GM18517 (cell line): ENCODE data around the gene PIK3CA.
"Not testable (repeated sequence)": the region's sequence is repeated elsewhere in the genome, so short reads cannot be mapped to it uniquely, and the experiment has no call there.

Experiments used
- ATAC-seq: cut with Tn5 transposase; IDR thresholded peaks from one replicate; pipeline ENCODE4 v1.9.1; 2021; ENCODE audit warnings: mild to moderate bottlenecking, moderate library complexity; ENCODE audit not compliant: unreplicated experiment

Gene PIK3CA

DNA sequence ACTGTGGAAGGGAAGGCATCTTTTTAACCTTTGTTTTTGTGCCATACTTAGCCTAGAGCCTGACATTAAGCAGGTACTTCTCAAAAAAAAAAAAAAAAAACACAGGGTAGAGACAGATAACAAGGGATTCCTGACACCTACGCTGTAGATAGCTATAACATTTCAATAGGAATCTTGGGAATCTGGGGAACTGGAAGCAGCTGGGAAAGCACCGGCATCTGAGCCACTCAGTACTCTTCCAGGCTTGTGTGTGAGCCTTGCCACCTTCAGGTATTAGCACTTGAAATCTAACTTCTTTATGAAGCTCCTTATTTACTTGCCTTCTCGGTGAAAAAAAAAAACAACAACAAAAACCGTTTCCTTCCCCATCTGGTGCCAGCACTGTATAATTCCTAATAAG, 46.8 kb downstream of the PIK3CA start:
- no peak for ATAC-seq

GRCh38 chr3:179196098-179196497, 47.9 kb downstream of the PIK3CA start:
- ATAC-seq: peak; percentile 93

DNA sequence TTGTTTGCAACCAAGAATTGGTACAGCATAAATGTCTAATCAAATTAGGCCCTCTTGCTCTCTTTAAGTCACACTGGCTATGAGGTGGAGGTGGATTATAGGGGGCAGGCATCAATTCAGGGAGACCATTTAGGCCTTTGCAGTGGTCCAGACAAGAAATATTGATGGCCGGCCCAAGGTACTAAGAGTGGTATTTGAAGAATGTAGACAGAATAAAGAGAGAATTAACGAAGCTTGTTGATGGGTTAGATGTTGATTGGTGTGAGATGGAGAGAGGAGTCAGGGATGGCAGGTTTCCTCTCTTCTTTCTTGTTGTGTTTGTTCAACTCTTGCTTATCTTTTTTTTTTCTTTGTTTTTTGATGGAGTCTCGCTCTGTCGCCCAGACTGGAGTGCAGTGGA, 48.5 kb downstream of the PIK3CA start:
- ATAC-seq: no peak

GRCh38 chr3:179200790-179201189, 52.6 kb downstream of the PIK3CA start:
- no peak for ATAC-seq

DNA sequence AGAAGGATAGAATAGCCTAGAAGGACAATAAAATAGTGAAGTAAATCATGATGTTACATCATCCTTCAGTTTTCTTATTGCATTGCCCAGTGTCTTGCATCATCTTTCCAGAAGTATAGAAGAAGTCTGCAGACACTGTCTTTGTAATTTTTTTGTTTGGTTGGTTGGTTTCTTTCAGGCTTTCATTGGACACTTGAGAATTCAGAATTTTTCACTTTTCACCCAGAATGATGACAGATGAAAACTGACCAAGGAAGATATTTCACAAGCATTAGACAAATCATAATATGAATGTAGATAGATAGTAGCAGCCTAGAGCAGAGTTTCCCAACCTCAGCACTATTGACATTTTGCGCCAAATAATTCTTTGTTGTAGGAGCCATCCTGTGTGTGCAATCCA, 67.4 kb downstream of the PIK3CA start:
- not testable (repeated sequence) for ATAC-seq

DNA sequence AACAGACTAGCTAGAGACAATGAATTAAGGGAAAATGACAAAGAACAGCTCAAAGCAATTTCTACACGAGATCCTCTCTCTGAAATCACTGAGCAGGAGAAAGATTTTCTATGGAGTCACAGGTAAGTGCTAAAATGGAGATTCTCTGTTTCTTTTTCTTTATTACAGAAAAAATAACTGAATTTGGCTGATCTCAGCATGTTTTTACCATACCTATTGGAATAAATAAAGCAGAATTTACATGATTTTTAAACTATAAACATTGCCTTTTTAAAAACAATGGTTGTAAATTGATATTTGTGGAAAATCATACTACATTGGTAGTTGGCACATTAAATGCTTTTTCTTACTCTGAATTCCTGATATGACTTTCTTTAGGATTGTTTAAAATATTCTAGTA, 70.1 kb downstream of the PIK3CA start:
- not testable (repeated sequence) for ATAC-seq

DNA sequence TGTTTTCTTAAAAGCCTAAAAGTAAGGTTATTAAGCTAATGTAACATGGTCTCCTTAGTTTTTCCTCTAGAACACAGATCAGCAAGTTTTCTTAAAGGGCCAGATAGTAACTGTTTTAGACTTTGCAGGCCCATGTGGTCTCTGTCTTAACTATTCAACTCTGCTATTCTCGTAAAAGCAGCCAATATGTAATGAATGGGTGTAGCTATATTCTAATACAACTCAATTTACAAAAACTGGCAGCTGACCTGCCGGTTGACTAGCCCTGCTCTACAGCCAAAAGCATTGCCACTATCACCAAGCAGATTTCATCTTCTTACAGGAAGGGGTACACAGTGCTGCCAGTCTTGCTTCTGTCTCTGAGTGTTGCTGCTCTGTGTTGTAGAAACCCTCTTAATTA, 75.4 kb downstream of the PIK3CA start:
- no peak for ATAC-seq

- ATAC-seq: no peak
Measured at GRCh38 chr3:179224584-179224983, 76.4 kb downstream of the PIK3CA start.

DNA sequence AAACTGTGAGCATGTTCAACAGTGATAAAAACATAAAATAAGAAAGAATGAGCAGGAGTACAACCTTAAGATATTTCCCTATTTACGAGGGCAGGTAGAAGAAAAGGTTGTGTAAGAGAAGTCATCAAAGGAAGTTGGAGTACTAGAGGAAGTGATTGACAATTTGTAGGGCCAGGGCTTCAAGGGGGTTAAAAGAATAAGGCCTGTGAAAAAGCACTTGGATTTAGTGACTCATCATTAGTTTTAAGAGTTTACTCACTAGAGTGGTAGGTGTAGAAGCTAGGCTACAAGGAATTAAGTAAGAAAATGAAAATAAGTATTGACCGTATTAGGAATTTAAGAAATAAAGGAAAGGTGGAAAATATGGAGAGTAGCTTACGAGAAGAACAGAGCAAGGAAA, 79.2 kb downstream of the PIK3CA start:
- ATAC-seq: no peak

DNA sequence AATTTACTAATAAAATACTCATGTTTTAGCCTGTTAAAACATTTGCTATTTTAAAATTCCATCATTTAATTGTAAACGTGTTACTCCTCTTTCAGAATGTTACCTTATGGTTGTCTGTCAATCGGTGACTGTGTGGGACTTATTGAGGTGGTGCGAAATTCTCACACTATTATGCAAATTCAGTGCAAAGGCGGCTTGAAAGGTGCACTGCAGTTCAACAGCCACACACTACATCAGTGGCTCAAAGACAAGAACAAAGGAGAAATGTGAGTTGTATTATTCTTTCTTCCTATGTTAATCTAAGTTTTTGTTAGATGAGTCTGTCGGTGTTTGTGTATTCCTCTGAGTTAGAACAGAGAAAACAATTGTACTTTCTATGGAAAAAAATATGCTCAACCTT, 81.0 kb downstream of the PIK3CA start:
- ATAC-seq: no peak

- ATAC-seq: no peak
Measured at GRCh38 chr3:179233043-179233442, 84.9 kb downstream of the PIK3CA start.

- ATAC-seq: no peak
Measured at GRCh38 chr3:179234199-179234598, 86.0 kb downstream of the PIK3CA start.

DNA sequence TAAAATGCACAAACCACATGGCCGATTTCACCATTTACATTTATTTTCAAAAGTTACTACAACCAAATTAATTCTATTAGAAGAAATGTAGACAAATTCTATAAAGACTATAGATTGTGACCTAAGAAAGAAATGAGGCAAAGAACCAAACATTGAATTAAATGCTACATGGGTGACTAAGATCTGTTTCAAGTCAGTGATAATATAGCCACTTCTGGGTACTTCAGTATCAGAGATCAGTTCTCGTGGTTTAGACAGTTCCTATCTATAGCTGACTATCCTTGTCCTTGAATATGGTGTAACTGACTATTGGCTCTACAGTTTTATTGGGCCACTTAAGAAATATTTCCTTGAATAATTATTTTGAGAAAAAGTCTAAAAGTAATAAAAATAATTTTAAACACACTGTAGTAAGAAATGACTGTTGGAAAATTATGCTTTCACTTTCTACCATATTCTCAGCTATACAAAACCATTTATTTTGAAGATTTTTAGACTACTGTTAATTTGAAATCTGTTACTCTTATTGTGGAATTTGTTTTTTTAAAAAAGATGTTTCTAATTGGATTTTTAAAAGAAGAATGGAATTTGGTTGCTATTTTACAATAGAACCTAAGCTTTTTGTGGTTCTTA, 88.6 kb downstream of the PIK3CA start:
- ATAC-seq: no peak

DNA sequence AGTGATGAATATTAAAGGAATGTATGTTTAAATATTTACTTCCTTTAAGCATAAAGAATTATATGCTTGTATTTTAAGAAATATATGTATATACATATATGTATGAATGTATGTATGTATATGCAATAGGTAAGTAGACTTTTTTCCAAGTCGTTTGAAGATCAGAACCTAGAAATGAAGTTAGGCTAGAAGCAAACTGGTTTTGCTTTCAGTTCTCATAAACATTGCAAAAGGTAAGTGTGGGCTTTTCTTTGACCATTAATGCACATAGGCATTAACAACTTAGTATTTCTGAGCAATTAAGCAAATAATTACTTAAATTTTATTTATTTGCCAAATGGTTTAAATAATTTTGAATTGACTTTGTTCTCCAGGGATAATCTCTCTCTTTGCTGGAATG, 92.1 kb downstream of the PIK3CA start:
- peak; percentile 61 for ATAC-seq

GRCh38 chr3:179242859-179243258, 94.7 kb downstream of the PIK3CA start:
- not testable (repeated sequence) for ATAC-seq

DNA sequence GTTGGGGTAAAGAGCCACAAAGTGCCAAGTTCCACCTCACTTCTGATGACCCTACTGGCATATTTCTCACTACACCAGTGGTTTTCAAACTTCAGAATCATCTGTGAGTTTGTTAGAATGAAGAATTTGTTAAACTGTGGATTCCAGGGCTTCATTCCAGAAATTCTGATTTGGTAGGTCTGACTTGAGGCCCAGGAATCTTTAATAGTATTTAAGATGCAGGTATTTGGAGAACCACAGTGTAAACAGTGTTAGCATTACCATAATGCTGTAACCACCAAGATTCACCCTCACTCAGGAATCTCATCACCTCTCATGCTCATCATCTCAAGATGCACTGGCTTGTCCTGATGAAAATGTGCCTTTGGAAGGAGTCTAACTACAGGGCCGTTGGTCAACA, 96.7 kb downstream of the PIK3CA start:
- ATAC-seq: no peak

DNA sequence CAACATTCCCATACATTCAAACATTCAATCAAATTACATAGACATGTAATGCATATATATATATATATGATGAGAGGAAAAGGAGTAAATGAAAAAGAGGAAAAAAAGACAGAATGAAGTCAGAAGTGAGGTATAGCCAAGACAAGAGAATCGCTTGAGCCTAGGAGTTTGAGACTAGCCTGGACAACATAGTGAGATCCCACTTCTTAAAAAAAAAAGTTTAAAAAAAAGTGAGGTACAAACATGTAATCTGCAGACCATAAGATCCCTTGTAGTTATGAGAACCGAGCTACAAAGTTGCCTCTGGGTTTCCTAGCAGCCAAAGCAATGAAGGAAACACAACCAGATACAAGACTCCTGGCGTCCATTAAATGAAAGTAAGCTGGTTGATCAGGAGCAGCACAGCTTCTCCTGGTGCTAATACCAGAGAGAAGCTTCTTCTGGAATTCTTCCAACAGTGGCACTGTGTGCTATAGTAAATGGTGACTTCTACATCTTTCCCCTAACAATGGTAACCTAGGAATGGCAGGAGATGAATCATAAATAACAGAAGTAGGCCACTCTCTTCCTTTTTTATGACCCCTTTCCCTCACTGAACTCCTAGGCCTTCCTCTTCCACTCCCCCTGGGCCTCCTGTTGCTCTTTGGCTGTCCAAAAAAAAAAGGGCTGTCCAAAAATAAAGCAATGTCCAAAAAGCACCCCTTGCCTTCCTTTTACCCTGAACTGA, 99.3 kb downstream of the PIK3CA start:
- no peak for ATAC-seq

DNA sequence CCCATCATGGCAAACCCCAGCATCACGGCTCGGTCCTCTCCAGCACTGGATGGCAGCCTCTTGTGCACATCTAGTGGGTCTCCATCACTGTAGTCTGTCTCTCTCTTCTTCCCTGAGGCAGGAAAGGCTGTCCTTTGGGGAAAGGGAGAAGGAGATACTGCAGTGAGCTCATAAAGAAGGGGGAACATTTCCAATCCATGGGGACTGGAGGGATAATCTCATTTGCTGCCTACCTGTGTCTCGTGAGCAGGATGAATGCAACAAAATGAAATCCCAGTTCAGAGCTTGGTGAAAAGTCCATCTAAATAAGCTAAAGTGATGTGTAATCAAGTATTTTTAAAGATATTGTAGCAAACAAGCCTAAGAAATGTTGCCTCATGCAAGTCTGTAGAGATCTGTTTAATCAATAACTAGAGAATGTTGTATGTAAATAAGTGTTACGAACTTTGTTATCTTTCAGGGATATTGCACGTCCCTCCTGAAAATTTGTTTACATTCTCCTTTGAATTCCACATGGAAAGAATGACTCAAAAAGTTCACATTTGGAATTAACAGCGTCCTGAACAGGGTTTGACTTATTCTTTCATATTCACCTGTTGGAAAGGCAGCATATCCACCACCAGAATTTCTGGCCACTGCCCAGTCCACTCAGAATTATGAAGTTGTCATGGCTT, 102.8 kb downstream of the PIK3CA start, which contains the start of gene KCNMB3:
TSS of gene KCNMB3 (minus strand) at position 312 of the 674 bp plus-strand sequence. CDS start at position 188, 124 bp downstream.
- ATAC-seq: no peak

- ATAC-seq: no peak
Measured at GRCh38 chr3:179256813-179257212, 108.7 kb downstream of the PIK3CA start.

DNA sequence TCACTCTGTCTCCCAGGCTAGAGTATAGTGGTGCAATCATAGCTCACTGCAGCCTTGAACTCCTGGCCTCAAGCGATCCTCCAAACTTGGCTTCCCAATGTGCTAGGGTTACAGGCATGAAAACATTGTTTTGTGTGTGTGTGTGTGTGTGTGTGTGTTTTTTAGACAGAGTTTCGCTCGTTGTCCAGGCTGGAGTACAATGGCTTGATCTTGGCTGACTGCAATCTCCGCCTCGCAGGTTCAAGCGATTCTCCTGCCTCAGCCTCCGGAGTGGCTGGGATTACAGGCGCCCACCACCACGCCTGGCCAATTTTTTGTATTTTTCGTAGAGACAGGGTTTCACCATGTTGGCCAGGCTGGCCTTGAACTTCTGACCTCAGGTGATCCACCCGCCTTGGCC, 109.6 kb downstream of the PIK3CA start:
- not testable (repeated sequence) for ATAC-seq

- no peak for ATAC-seq
Measured at GRCh38 chr3:179258820-179259219, 110.7 kb downstream of the PIK3CA start.
